HEK293T (cell line): ENCODE data around the gene TAAR9.

Experiments
- ARNT ChIP-seq: fragments of 450-650 bp; IDR thresholded peaks from 2 replicates; pipeline ENCODE4 v1.6.1; 2017; ENCODE audit warnings: mild to moderate bottlenecking
- BHLHE40 ChIP-seq: fragments of 450-650 bp; IDR thresholded peaks from 2 replicates; pipeline ENCODE4 v1.6.1; 2016; ENCODE audit warnings: mild to moderate bottlenecking, moderate library complexity, borderline replicate concordance
- CTBP1 ChIP-seq: fragments of 450-650 bp; IDR thresholded peaks from 2 replicates; pipeline ENCODE4 v1.6.1; 2016; ENCODE audit warnings: borderline replicate concordance
- ELF4 ChIP-seq: fragments of 450-650 bp; IDR thresholded peaks from 2 replicates; pipeline ENCODE4 v1.6.1; 2017; ENCODE audit warnings: antibody characterized with exemption
- FOXA1 ChIP-seq: fragments of 450-650 bp; IDR thresholded peaks from 2 replicates; pipeline ENCODE4 v1.6.1; 2016; ENCODE audit warnings: mild to moderate bottlenecking
- FOXK2 ChIP-seq: fragments of 450-650 bp; IDR thresholded peaks from 2 replicates; pipeline ENCODE4 v1.6.1; 2016; ENCODE audit warnings: mild to moderate bottlenecking
- FOXM1 ChIP-seq: fragments of 450-650 bp; IDR thresholded peaks from 2 replicates; pipeline ENCODE4 v1.6.1; 2017; ENCODE audit warnings: mild to moderate bottlenecking, borderline replicate concordance
- L3MBTL2 ChIP-seq: fragments of 450-650 bp; conservative IDR thresholded peaks from 2 replicates; pipeline ENCODE4 v1.6.1; 2016; ENCODE audit warnings: mild to moderate bottlenecking
- LEF1 ChIP-seq: fragments of 450-650 bp; IDR thresholded peaks from 2 replicates; pipeline ENCODE4 v1.6.1; 2017; ENCODE audit warnings: mild to moderate bottlenecking, borderline replicate concordance
- PKNOX1 ChIP-seq: fragments of 450-650 bp; IDR thresholded peaks from 2 replicates; pipeline ENCODE4 v1.6.1; 2016
- SP1 ChIP-seq: fragments of 450-650 bp; IDR thresholded peaks from 2 replicates; pipeline ENCODE4 v1.6.1; 2017
- SUZ12 ChIP-seq: fragments of 450-650 bp; IDR thresholded peaks from 2 replicates; pipeline ENCODE4 v1.6.1; 2016; ENCODE audit warnings: mild to moderate bottlenecking
- TARDBP ChIP-seq: fragments of 450-650 bp; IDR thresholded peaks from 2 replicates; pipeline ENCODE4 v1.6.1; 2016

GRCh38 chr6:132512342-132512637, 25.8 kb upstream of the TAAR9 start:
- TF ChIP-seq SUZ12: no peak
- TF ChIP-seq SP1: no peak
- TF ChIP-seq TARDBP: no peak
- TF ChIP-seq FOXK2: no peak
- no peak for TF ChIP-seq FOXA1
- no peak for TF ChIP-seq ARNT
- no peak for TF ChIP-seq L3MBTL2
- no peak for TF ChIP-seq CTBP1
- no peak for TF ChIP-seq FOXM1
- TF ChIP-seq PKNOX1: no peak
- no peak for TF ChIP-seq LEF1
- no peak for TF ChIP-seq BHLHE40
- no peak for TF ChIP-seq ELF4
